Measurements from ENCODE around the gene STON2. TPM values are rescaled to one million over a fixed set of nuclear protein-coding genes. Genes with fewer than 3 reads are reported as not detected.

Gene STON2
- total RNA-seq, 1 experiment from 2014 or later, result 8.6 TPM

DNA sequence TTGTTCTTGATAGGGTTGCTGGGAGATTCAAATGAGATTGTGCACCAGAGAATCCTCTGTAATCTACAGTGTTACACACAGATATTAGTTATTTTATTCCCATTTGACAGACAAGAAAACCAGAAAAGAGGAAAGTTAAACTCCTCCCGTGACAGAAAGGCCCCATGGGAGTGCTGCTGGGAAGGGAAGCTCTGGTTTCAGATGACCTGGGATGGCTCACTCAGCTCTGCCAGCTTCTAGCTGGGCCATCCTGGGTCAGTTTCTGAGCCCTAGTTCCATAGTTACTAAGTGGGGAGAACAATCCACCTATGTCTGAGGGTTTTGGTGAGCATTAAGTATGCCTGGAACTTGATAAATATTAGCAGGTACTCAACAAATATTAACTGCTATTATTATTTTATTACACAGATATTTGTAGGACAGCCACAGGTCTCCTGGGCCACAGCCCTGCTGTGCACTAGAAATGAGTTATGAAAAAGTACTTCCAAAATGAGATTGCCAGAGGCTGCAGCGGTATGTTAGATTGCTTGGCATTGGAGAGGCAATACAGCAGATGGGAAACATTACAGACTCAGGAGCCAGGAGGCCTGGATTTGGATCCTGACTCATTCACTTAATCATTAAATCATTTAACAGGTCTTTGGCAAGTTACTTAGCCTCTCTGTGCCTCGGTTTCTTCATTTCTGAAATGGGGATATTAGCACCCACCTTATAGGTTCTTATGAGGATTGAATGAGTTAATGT lies 47.1 kb upstream of the STON2 start:
- intact Hi-C loops (cut with micrococcal nuclease; ENCODE audit: unreplicated experiment), result no loop called here
- CTCF ChIA-PET, result no interaction called here
- POLR2A ChIA-PET (ENCODE audit: low non-redundant PET), result interaction anchor here (0.6 kb wide), 1 partner anchor 527 kb away, joined by 3 read pairs; no protein-coding TSS in a partner anchor

DNA sequence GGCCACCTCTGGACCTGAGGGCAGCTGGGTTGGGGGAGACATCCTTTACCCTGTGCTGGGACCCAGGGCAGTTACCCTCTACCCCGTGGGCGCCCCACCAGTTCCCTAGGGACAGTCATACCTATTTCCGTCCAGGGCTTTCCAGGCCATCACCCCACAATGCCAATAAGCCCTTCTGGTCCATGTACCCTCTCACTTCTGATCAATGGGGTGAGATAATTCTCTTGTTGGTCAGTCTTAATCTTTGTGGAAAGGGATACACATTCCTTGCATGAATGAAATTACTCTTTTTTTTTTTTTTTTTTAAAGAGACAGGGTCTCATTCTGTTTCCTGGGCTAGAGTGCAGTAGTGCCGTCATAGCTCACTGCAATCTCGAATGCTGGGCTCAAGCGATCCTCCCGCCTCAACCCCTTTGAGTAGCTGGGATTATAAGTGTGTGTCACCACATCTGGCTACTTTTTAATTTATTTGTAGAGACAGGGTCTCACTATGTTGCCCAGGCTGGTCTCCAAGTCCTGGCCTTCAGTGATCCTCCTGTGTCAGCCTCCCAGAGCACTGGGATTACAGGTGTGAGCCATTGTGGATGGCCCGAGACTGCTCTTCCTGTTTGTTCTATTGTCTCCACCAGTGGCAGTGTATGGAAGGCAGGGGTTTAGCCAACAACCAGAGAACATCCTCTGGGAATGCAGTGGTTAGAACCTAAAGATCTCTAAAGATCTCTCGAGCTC lies 46.3 kb upstream of the STON2 start:
- ChIA-PET POLR2A (ENCODE audit: low non-redundant PET) (no interaction called here), CTCF (no interaction called here)
- H3K27ac ChIP-seq (ENCODE audit: low read depth, low read length, poor library complexity, severe bottlenecking), result no peak overlapping the region
- H3K27me3 ChIP-seq (replicated peaks; ENCODE audit: insufficient read depth, low read depth, low read length, poor library complexity), result peaks cover 8% of the 10 kb centered on the region
- no peak for TF ChIP-seq EZH2 (IDR thresholded peaks at IDR 0.05; ENCODE audit: borderline replicate concordance, low read depth, low read length, poor library complexity, severe bottlenecking)
- TF ChIP-seq, protein P1, sequence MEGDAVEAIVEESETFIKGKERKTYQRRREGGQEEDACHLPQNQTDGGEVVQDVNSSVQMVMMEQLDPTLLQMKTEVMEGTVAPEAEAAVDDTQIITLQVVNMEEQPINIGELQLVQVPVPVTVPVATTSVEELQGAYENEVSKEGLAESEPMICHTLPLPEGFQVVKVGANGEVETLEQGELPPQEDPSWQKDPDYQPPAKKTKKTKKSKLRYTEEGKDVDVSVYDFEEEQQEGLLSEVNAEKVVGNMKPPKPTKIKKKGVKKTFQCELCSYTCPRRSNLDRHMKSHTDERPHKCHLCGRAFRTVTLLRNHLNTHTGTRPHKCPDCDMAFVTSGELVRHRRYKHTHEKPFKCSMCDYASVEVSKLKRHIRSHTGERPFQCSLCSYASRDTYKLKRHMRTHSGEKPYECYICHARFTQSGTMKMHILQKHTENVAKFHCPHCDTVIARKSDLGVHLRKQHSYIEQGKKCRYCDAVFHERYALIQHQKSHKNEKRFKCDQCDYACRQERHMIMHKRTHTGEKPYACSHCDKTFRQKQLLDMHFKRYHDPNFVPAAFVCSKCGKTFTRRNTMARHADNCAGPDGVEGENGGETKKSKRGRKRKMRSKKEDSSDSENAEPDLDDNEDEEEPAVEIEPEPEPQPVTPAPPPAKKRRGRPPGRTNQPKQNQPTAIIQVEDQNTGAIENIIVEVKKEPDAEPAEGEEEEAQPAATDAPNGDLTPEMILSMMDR (conservative IDR thresholded peaks at IDR 0.05; ENCODE audit: low read depth, low read length), result no peak
- no peak overlapping the region for H3K4me3 ChIP-seq (ENCODE audit: low read depth, low read length, poor library complexity, severe bottlenecking)
- no peaks in the 10 kb centered on the region for H3K9me3 ChIP-seq (ENCODE audit: low read depth, low read length, poor library complexity, severe bottlenecking)
- no TSS peak for BruUV-seq (replicated peaks)
- DNase-seq (ENCODE audit: low spot score), result no peak
- intact Hi-C loops (cut with micrococcal nuclease; ENCODE audit: unreplicated experiment), result no loop called here
- H3K4me1 ChIP-seq (ENCODE audit: insufficient read depth, low read length, poor library complexity, severe bottlenecking), result no peaks in the 10 kb centered on the region
- no peaks in the 10 kb centered on the region for H3K36me3 ChIP-seq (ENCODE audit: insufficient read depth, low read length, poor library complexity, severe bottlenecking)

More for the DNA sequence above, 47.1 kb upstream of the STON2 start:
- Histone ChIP-seq H3K9me3 (ENCODE audit: low read depth, low read length, poor library complexity, severe bottlenecking) (no peaks in the 10 kb centered on the region), H3K4me1 (ENCODE audit: insufficient read depth, low read length, poor library complexity, severe bottlenecking) (no peaks in the 10 kb centered on the region), H3K27ac (ENCODE audit: low read depth, low read length, poor library complexity, severe bottlenecking) (no peak overlapping the region), H3K36me3 (ENCODE audit: insufficient read depth, low read length, poor library complexity, severe bottlenecking) (no peaks in the 10 kb centered on the region), H3K27me3 (replicated peaks; ENCODE audit: insufficient read depth, low read depth, low read length, poor library complexity) (peaks cover 8% of the 10 kb centered on the region), H3K4me3 (ENCODE audit: low read depth, low read length, poor library complexity, severe bottlenecking) (no peak overlapping the region)
- no TSS peak for BruUV-seq (replicated peaks)
- DNase-seq (ENCODE audit: low spot score), result no peak
- TF ChIP-seq, protein P1 (conservative IDR thresholded peaks at IDR 0.05; ENCODE audit: low read depth, low read length), result no peak
- no peak for TF ChIP-seq EZH2 (IDR thresholded peaks at IDR 0.05; ENCODE audit: borderline replicate concordance, low read depth, low read length, poor library complexity, severe bottlenecking)

DNA sequence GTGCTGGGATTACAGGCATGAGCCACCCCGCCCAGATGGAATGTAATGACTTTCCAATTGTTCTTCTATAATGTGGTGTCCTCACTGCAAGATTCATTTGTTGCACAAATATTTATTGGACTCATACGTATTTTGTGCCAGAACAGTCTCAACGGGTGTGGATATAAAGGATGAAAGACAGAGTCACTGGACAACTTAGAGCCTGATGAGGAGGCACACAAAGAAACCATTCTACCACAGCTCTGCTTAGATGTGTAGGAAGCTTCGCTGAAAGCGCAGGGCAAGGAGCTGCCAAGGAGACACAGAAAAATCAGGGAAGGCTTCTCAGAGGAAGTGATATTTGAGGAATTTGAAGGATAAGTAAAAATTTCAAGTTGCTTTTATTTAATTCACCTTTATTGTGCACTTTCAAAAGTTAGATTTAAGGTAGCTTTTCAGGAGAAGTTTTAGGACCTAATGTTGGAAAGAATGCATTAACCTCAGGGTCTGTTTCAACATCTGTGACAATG lies 41.6 kb upstream of the STON2 start:
- Histone ChIP-seq H3K9me3 (ENCODE audit: low read depth, low read length, poor library complexity, severe bottlenecking) (no peaks in the 10 kb centered on the region), H3K36me3 (ENCODE audit: insufficient read depth, low read length, poor library complexity, severe bottlenecking) (no peaks in the 10 kb centered on the region), H3K4me3 (ENCODE audit: low read depth, low read length, poor library complexity, severe bottlenecking) (no peak overlapping the region), H3K4me1 (ENCODE audit: insufficient read depth, low read length, poor library complexity, severe bottlenecking) (peaks cover 3% of the 10 kb centered on the region), H3K27ac (ENCODE audit: low read depth, low read length, poor library complexity, severe bottlenecking) (no peak overlapping the region), H3K27me3 (replicated peaks; ENCODE audit: insufficient read depth, low read depth, low read length, poor library complexity) (peaks cover 24% of the 10 kb centered on the region)
- ChIA-PET CTCF (no interaction called here), POLR2A (ENCODE audit: low non-redundant PET) (no interaction called here)
- no TSS peak for BruUV-seq (replicated peaks)
- no peak for DNase-seq (ENCODE audit: low spot score)
- TF ChIP-seq EZH2 (IDR thresholded peaks at IDR 0.05; ENCODE audit: borderline replicate concordance, low read depth, low read length, poor library complexity, severe bottlenecking), result no peak
- TF ChIP-seq, protein P1 (conservative IDR thresholded peaks at IDR 0.05; ENCODE audit: low read depth, low read length), result no peak
- intact Hi-C loops (cut with micrococcal nuclease; ENCODE audit: unreplicated experiment), result no loop called here

Measured in A673 (cell line).